Measurements from ENCODE around the gene MST1.

DNA sequence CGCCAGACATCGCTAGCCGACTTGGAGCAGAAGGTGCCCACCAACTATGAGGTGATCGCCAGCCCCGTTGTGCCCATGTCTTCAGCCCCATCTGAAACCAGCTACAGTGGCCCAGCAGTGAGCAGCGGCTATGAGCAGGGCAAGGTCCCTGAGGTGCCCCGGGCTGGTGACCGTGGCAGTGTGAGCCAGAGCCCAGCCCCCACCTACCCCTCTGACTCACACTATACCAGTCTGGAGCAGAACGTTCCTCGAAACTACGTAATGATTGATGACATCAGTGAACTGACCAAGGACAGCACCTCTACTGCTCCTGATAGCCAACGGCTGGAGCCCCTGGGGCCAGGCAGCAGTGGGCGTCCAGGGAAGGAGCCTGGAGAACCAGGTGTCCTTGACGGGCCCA is 28.0 kb downstream of the MST1 start:
- TF ChIP-seq, protein P1, sequence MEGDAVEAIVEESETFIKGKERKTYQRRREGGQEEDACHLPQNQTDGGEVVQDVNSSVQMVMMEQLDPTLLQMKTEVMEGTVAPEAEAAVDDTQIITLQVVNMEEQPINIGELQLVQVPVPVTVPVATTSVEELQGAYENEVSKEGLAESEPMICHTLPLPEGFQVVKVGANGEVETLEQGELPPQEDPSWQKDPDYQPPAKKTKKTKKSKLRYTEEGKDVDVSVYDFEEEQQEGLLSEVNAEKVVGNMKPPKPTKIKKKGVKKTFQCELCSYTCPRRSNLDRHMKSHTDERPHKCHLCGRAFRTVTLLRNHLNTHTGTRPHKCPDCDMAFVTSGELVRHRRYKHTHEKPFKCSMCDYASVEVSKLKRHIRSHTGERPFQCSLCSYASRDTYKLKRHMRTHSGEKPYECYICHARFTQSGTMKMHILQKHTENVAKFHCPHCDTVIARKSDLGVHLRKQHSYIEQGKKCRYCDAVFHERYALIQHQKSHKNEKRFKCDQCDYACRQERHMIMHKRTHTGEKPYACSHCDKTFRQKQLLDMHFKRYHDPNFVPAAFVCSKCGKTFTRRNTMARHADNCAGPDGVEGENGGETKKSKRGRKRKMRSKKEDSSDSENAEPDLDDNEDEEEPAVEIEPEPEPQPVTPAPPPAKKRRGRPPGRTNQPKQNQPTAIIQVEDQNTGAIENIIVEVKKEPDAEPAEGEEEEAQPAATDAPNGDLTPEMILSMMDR (conservative IDR thresholded peaks at IDR 0.05 in 1 of 2, IDR thresholded peaks at IDR 0.05 in 1 of 2; ENCODE audit: low read depth in 1 of 2, low read length in 2 of 2): no peak
- TF ChIP-seq EZH2 (IDR thresholded peaks at IDR 0.05; ENCODE audit: low read length, missing control alignments): no peak
